Glutamatergic neuron (in vitro differentiated cells): ENCODE measurements around the gene MYO5C. TPM values are rescaled to one million over a fixed set of nuclear protein-coding genes. Genes with fewer than 3 reads are reported as not detected.

ENCODE experiments used
- DNase-seq: peaks from one replicate; pipeline ENCODE4 v3.0.0; 2022
- H3K27ac Mint-ChIP-seq: one replicate; pipeline ENCODE4 v1.8.0; 2020; ENCODE audit warnings: mild to moderate bottlenecking, mixed read lengths, inconsistent platforms; ENCODE audit not compliant: unreplicated experiment
- H3K27me3 Mint-ChIP-seq: one replicate; pipeline ENCODE4 v1.8.0; 2020; ENCODE audit warnings: mild to moderate bottlenecking, moderate library complexity, mixed read lengths, inconsistent platforms; ENCODE audit not compliant: unreplicated experiment
- H3K36me3 Mint-ChIP-seq: one replicate; pipeline ENCODE4 v1.8.0; 2020; ENCODE audit warnings: mild to moderate bottlenecking, mixed read lengths, inconsistent platforms; ENCODE audit not compliant: unreplicated experiment
- H3K4me1 Mint-ChIP-seq: one replicate; pipeline ENCODE4 v1.8.0; 2020; ENCODE audit warnings: mild to moderate bottlenecking, low read depth, mixed read lengths, inconsistent platforms; ENCODE audit not compliant: unreplicated experiment
- H3K4me3 Mint-ChIP-seq: one replicate; pipeline ENCODE4 v1.8.0; 2020; ENCODE audit warnings: mild to moderate bottlenecking, mixed read lengths, inconsistent platforms; ENCODE audit not compliant: unreplicated experiment
- H3K9me3 Mint-ChIP-seq: one replicate; pipeline ENCODE4 v1.8.0; 2020; ENCODE audit warnings: mild to moderate bottlenecking, moderate library complexity, mixed read lengths, inconsistent platforms; ENCODE audit not compliant: unreplicated experiment
- total RNA-seq: library from RNA; stranded (reverse); fragmentation: NEBNext Ultra II Directional; extraction: Animal tissue kit (Norgen Biotek cat#: 25700); gene quantifications from one replicate; pipeline ENCODE4 v1.2.1, GENCODE V29; 2021; ENCODE audit not compliant: unreplicated experiment
- TF ChIP-seq, protein P1 (sequence below): fragments of 200-600 bp; sonication (generic); IDR thresholded peaks from one replicate; pipeline ENCODE4 v1.5.0; 2021; ENCODE audit not compliant: partially characterized antibody, unreplicated experiment

Gene MYO5C
- total RNA-seq, 1 donor from 2014 or later = 0.66 TPM

DNA sequence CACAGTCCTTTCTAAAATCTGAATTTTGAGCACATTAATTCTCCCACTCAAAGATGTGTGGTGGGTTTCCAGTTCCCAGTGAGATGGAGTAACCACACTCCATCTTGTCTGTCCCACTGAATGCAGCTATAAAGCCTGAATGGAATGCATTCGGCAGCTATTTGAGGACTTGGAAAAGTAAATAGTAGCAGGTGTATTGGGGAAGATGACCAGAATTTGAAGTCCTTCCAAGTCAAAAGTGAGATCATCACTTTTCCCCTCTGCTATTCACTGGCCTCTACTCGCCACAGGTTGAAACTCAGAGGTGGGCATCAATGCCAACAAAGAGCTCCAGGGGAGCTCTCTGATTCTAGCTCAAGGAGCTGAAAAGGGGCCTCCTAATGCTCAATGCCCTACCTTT lies 96.3 kb downstream of the MYO5C start:
- Mint-ChIP-seq H3K27ac (no peak overlapping the region), H3K36me3 (no peaks in the 10 kb centered on the region), H3K27me3 (no peaks in the 10 kb centered on the region), H3K4me1 (no peaks in the 10 kb centered on the region), H3K4me3 (no peak overlapping the region), H3K9me3 (no peaks in the 10 kb centered on the region)
- TF ChIP-seq, protein P1, sequence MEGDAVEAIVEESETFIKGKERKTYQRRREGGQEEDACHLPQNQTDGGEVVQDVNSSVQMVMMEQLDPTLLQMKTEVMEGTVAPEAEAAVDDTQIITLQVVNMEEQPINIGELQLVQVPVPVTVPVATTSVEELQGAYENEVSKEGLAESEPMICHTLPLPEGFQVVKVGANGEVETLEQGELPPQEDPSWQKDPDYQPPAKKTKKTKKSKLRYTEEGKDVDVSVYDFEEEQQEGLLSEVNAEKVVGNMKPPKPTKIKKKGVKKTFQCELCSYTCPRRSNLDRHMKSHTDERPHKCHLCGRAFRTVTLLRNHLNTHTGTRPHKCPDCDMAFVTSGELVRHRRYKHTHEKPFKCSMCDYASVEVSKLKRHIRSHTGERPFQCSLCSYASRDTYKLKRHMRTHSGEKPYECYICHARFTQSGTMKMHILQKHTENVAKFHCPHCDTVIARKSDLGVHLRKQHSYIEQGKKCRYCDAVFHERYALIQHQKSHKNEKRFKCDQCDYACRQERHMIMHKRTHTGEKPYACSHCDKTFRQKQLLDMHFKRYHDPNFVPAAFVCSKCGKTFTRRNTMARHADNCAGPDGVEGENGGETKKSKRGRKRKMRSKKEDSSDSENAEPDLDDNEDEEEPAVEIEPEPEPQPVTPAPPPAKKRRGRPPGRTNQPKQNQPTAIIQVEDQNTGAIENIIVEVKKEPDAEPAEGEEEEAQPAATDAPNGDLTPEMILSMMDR = no peak
- no peak for DNase-seq

DNA sequence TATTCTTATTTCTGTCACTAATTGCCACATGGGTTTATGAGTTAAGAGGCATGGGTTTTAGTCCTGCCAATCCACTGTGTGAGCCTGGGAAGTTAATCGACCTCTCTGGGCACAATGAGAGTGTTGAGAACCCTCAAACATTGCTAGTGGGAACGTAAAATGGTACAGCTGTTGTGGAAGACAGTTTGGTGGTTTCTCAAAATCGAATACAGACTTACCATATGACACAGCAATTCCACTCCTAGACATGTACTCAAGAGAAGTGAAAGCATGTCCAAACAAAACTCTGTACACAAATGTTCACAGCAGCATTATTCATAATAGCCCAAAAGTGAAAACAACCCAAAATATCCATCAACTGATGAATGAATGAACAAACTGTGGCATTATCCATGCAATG lies 98.7 kb downstream of the MYO5C start:
- no peak for DNase-seq
- no peaks in the 10 kb centered on the region for H3K4me1 Mint-ChIP-seq
- H3K27ac Mint-ChIP-seq = no peak overlapping the region
- TF ChIP-seq, protein P1 = no peak
- no peaks in the 10 kb centered on the region for H3K9me3 Mint-ChIP-seq
- H3K4me3 Mint-ChIP-seq = no peak overlapping the region
- no peaks in the 10 kb centered on the region for H3K36me3 Mint-ChIP-seq
- no peaks in the 10 kb centered on the region for H3K27me3 Mint-ChIP-seq

DNA sequence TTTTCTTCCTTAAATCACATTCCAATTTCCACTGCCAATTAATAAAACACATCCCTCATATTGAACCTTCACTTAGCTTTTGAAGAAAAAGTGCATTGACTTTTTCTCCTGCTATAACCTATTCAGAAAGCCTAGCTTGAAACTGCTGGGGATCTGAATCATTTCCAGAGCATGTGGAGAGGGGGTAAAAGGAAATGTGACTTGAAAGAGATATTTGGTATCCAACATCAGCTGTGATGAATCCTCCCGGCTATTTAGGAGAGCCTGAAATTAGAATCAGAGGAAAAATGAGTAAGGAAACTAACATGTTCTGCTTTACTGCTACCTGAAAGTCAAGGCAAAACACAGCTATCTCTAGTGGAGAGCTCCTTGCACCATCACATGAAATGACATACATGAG lies 101.8 kb downstream of the MYO5C start:
- no peak for DNase-seq
- TF ChIP-seq, protein P1 = no peak
- Mint-ChIP-seq H3K4me3 (no peak overlapping the region), H3K4me1 (peaks cover 6% of the 10 kb centered on the region), H3K9me3 (peaks cover 3% of the 10 kb centered on the region), H3K27ac (no peak overlapping the region), H3K36me3 (no peaks in the 10 kb centered on the region), H3K27me3 (peaks cover 4% of the 10 kb centered on the region)

DNA sequence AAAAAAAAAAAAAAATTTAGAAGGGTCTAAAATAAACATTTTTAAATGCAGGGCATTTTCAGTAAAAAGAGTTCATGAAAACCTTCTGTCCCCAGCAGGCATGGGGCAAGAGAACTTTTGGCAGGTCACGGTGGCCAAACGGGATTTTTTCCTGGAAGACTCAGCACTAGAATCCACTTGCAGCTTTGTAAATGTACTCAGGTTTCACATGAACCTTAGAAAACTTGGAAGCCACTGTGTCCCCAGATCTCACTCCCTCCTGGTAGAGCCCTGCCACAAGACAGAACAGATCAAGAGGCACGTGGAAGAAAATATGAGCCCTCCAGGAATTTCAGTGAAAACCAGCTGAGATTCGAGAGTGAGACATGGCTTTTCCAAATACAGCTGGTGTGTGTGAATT lies 102.3 kb downstream of the MYO5C start:
- Mint-ChIP-seq H3K27ac (no peak overlapping the region), H3K9me3 (peaks cover 3% of the 10 kb centered on the region), H3K27me3 (peaks cover 4% of the 10 kb centered on the region), H3K4me3 (no peak overlapping the region), H3K36me3 (no peaks in the 10 kb centered on the region), H3K4me1 (peaks cover 6% of the 10 kb centered on the region)
- TF ChIP-seq, protein P1 = no peak
- DNase-seq = no peak

DNA sequence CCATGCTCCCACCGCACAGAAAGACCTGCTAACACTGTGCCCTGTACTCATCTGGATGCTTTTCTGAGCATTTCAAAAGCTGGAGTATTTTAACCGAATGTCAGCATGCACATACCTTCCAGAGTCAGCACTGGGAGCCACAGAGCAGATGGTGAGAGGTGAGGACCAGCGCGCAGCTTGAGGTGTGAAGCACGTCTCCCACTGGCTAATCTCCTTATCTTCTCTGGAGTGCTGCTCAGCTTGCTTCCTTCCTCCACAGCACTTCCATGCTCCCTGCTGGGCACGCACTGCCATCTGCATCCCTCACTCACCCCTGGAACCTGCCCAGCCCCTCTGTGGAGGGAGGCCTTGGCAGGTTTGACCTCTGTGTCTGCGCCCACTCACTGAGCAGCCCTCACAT lies 104.4 kb downstream of the MYO5C start, which contains the start of gene GNB5:
TSS of gene GNB5 (minus strand) at position 186 of the 400 bp plus-strand sequence. CDS start 6,716 bp downstream, outside the sequence.
- Mint-ChIP-seq H3K4me3 (peak within 1 kb of the TSS; percentile 22), H3K27me3 (peaks cover 7% of the 10 kb centered on the region), H3K4me1 (peaks cover 12% of the 10 kb centered on the region), H3K9me3 (peaks cover 4% of the 10 kb centered on the region), H3K27ac (peak within 1 kb of the TSS; percentile 68), H3K36me3 (no peaks in the 10 kb centered on the region)
- peak; percentile 34 for DNase-seq
- TF ChIP-seq, protein P1 = no peak
